Activated naive CD8-positive, alpha-beta T cell treated with anti-CD3 and anti-CD28 coated beads for 36 hours (primary cell): ENCODE data around the gene RPP25. TPM values are rescaled to one million over a fixed set of nuclear protein-coding genes. Genes with fewer than 3 reads are reported as not detected.

Experiments used
- DNase-seq: peaks from one replicate; pipeline ENCODE4 v3.0.0; 2021
- H3K27ac Mint-ChIP-seq: one replicate; pipeline ENCODE4 v1.8.0; 2022; ENCODE audit warnings: mild to moderate bottlenecking, moderate library complexity, mixed read lengths
- H3K27me3 Mint-ChIP-seq: one replicate; pipeline ENCODE4 v1.8.0; 2022; ENCODE audit warnings: mild to moderate bottlenecking, mixed read lengths
- H3K36me3 Mint-ChIP-seq: one replicate; pipeline ENCODE4 v1.8.0; 2021; ENCODE audit warnings: mild to moderate bottlenecking, mixed read lengths
- H3K4me1 Mint-ChIP-seq: one replicate; pipeline ENCODE4 v1.8.0; 2021; ENCODE audit warnings: mixed read lengths
- H3K4me3 Mint-ChIP-seq: one replicate; pipeline ENCODE4 v1.8.0; 2022; ENCODE audit warnings: mild to moderate bottlenecking, moderate library complexity, mixed read lengths
- H3K9me3 Mint-ChIP-seq: one replicate; pipeline ENCODE4 v1.8.0; 2022; ENCODE audit warnings: mixed read lengths
- total RNA-seq, 2 experiments: library from RNA; stranded (reverse); gene quantifications; one replicate each; pipeline ENCODE4 v1.2.3, GENCODE V29; 2021

The RPP25 gene
- total RNA-seq, 2 experiments from 2014 or later, result 9.4 to 10.0 TPM

GRCh38 chr15:74978503-74978902 is 21.9 kb upstream of the RPP25 start:
- peaks cover 13% of the 10 kb centered on the region for H3K4me1 Mint-ChIP-seq
- H3K27ac Mint-ChIP-seq, result no peak overlapping the region
- H3K4me3 Mint-ChIP-seq, result no peak overlapping the region
- H3K9me3 Mint-ChIP-seq, result no peaks in the 10 kb centered on the region
- peak; percentile 31 for DNase-seq
- H3K36me3 Mint-ChIP-seq, result no peaks in the 10 kb centered on the region
- H3K27me3 Mint-ChIP-seq, result peaks cover 20% of the 10 kb centered on the region

GRCh38 chr15:74978077-74978476 is 21.5 kb upstream of the RPP25 start:
- H3K27me3 Mint-ChIP-seq, result peaks cover 21% of the 10 kb centered on the region
- H3K9me3 Mint-ChIP-seq, result no peaks in the 10 kb centered on the region
- no peak for DNase-seq
- no peaks in the 10 kb centered on the region for H3K36me3 Mint-ChIP-seq
- H3K4me3 Mint-ChIP-seq, result no peak overlapping the region
- no peak overlapping the region for H3K27ac Mint-ChIP-seq
- H3K4me1 Mint-ChIP-seq, result peaks cover 10% of the 10 kb centered on the region

GRCh38 chr15:74977599-74977998 is 21.0 kb upstream of the RPP25 start:
- H3K9me3 Mint-ChIP-seq, result no peaks in the 10 kb centered on the region
- no peaks in the 10 kb centered on the region for H3K36me3 Mint-ChIP-seq

GRCh38 chr15:74976159-74976558 is 19.6 kb upstream of the RPP25 start:
- Mint-ChIP-seq H3K36me3 (no peaks in the 10 kb centered on the region), H3K27me3 (peaks cover 22% of the 10 kb centered on the region), H3K27ac (no peak overlapping the region), H3K4me3 (no peak overlapping the region), H3K9me3 (no peaks in the 10 kb centered on the region), H3K4me1 (peaks cover 10% of the 10 kb centered on the region)
- no peak for DNase-seq

More at GRCh38 chr15:74977599-74977998, 21.0 kb upstream of the RPP25 start:
- Mint-ChIP-seq H3K4me3 (no peak overlapping the region), H3K27ac (no peak overlapping the region), H3K27me3 (peaks cover 25% of the 10 kb centered on the region), H3K4me1 (peaks cover 10% of the 10 kb centered on the region)
- no peak for DNase-seq

- H3K27ac Mint-ChIP-seq, result no peak overlapping the region
- no peak for DNase-seq
- H3K36me3 Mint-ChIP-seq, result no peaks in the 10 kb centered on the region
- H3K9me3 Mint-ChIP-seq, result no peaks in the 10 kb centered on the region
- peaks cover 5% of the 10 kb centered on the region for H3K27me3 Mint-ChIP-seq
- H3K4me3 Mint-ChIP-seq, result no peak overlapping the region
- H3K4me1 Mint-ChIP-seq, result no peaks in the 10 kb centered on the region
These were observed 11.1 kb upstream of the RPP25 start for GRCh38 chr15:74967670-74968069.

- no peaks in the 10 kb centered on the region for H3K9me3 Mint-ChIP-seq
- no peak overlapping the region for H3K4me3 Mint-ChIP-seq
- H3K4me1 Mint-ChIP-seq, result peaks cover 15% of the 10 kb centered on the region
- DNase-seq, result no peak
- H3K27ac Mint-ChIP-seq, result no peak overlapping the region
- H3K27me3 Mint-ChIP-seq, result peaks cover 24% of the 10 kb centered on the region
- H3K36me3 Mint-ChIP-seq, result no peaks in the 10 kb centered on the region
These were observed 8.2 kb upstream of the RPP25 start for GRCh38 chr15:74964794-74965193.

- H3K4me3 Mint-ChIP-seq, result no peak overlapping the region
- no peaks in the 10 kb centered on the region for H3K36me3 Mint-ChIP-seq
- H3K27ac Mint-ChIP-seq, result no peak overlapping the region
- H3K9me3 Mint-ChIP-seq, result no peaks in the 10 kb centered on the region
- no peak for DNase-seq
- H3K4me1 Mint-ChIP-seq, result peaks cover 27% of the 10 kb centered on the region
- peaks cover 40% of the 10 kb centered on the region for H3K27me3 Mint-ChIP-seq
These were observed 6.6 kb upstream of the RPP25 start for GRCh38 chr15:74963213-74963612.

- H3K4me3 Mint-ChIP-seq, result no peak overlapping the region
- no peaks in the 10 kb centered on the region for H3K36me3 Mint-ChIP-seq
- no peak overlapping the region for H3K27ac Mint-ChIP-seq
- H3K4me1 Mint-ChIP-seq, result peaks cover 31% of the 10 kb centered on the region
- peaks cover 45% of the 10 kb centered on the region for H3K27me3 Mint-ChIP-seq
- H3K9me3 Mint-ChIP-seq, result no peaks in the 10 kb centered on the region
- DNase-seq, result no peak
These were observed 6.1 kb upstream of the RPP25 start for GRCh38 chr15:74962671-74963070.

- no peaks in the 10 kb centered on the region for H3K9me3 Mint-ChIP-seq
- no peaks in the 10 kb centered on the region for H3K36me3 Mint-ChIP-seq
- H3K27ac Mint-ChIP-seq, result no peak overlapping the region
- peaks cover 50% of the 10 kb centered on the region for H3K27me3 Mint-ChIP-seq
- peaks cover 35% of the 10 kb centered on the region for H3K4me1 Mint-ChIP-seq
- no peak for DNase-seq
- H3K4me3 Mint-ChIP-seq, result no peak overlapping the region
These were observed 5.6 kb upstream of the RPP25 start for GRCh38 chr15:74962219-74962618.

- peak overlapping the region; percentile 75 for H3K27ac Mint-ChIP-seq
- H3K9me3 Mint-ChIP-seq, result no peaks in the 10 kb centered on the region
- H3K27me3 Mint-ChIP-seq, result peaks cover 50% of the 10 kb centered on the region
- peaks cover 35% of the 10 kb centered on the region for H3K4me1 Mint-ChIP-seq
- no peak for DNase-seq
- no peaks in the 10 kb centered on the region for H3K36me3 Mint-ChIP-seq
- H3K4me3 Mint-ChIP-seq, result no peak overlapping the region
These were observed 5.0 kb upstream of the RPP25 start for GRCh38 chr15:74961616-74962015.

- peak; percentile 40 for DNase-seq
- H3K36me3 Mint-ChIP-seq, result no peaks in the 10 kb centered on the region
- peak overlapping the region; percentile 75 for H3K27ac Mint-ChIP-seq
- no peak overlapping the region for H3K4me3 Mint-ChIP-seq
- peaks cover 50% of the 10 kb centered on the region for H3K27me3 Mint-ChIP-seq
- no peaks in the 10 kb centered on the region for H3K9me3 Mint-ChIP-seq
- peaks cover 35% of the 10 kb centered on the region for H3K4me1 Mint-ChIP-seq
These were observed 4.5 kb upstream of the RPP25 start for GRCh38 chr15:74960995-74961588.

- no peak overlapping the region for H3K27ac Mint-ChIP-seq
- peaks cover 53% of the 10 kb centered on the region for H3K27me3 Mint-ChIP-seq
- H3K9me3 Mint-ChIP-seq, result no peaks in the 10 kb centered on the region
- peaks cover 40% of the 10 kb centered on the region for H3K4me1 Mint-ChIP-seq
- peaks cover 4% of the 10 kb centered on the region for H3K36me3 Mint-ChIP-seq
- DNase-seq, result no peak
- no peak overlapping the region for H3K4me3 Mint-ChIP-seq
These were observed 3.7 kb upstream of the RPP25 start for GRCh38 chr15:74960286-74960685.

- H3K4me3 Mint-ChIP-seq, result no peak overlapping the region
- no peak for DNase-seq
- peaks cover 58% of the 10 kb centered on the region for H3K27me3 Mint-ChIP-seq
- no peaks in the 10 kb centered on the region for H3K9me3 Mint-ChIP-seq
- H3K36me3 Mint-ChIP-seq, result peaks cover 4% of the 10 kb centered on the region
- peaks cover 44% of the 10 kb centered on the region for H3K4me1 Mint-ChIP-seq
- no peak overlapping the region for H3K27ac Mint-ChIP-seq
These were observed 3.0 kb upstream of the RPP25 start for GRCh38 chr15:74959586-74959939.

- no peaks in the 10 kb centered on the region for H3K9me3 Mint-ChIP-seq
- H3K27ac Mint-ChIP-seq, result no peak overlapping the region
- H3K4me1 Mint-ChIP-seq, result peaks cover 44% of the 10 kb centered on the region
- peak overlapping the region; percentile 44 for H3K4me3 Mint-ChIP-seq
- peaks cover 4% of the 10 kb centered on the region for H3K36me3 Mint-ChIP-seq
- DNase-seq, result no peak
- H3K27me3 Mint-ChIP-seq, result peaks cover 58% of the 10 kb centered on the region
These were observed 2.5 kb upstream of the RPP25 start for GRCh38 chr15:74958908-74959585.

GRCh38 chr15:74958320-74958907 is 1.8 kb upstream of the RPP25 start:
- peak overlapping the region; percentile 44 for H3K4me3 Mint-ChIP-seq
- H3K27ac Mint-ChIP-seq, result no peak overlapping the region
- H3K4me1 Mint-ChIP-seq, result peaks cover 44% of the 10 kb centered on the region
- peaks cover 4% of the 10 kb centered on the region for H3K36me3 Mint-ChIP-seq
- DNase-seq, result no peak
- peaks cover 58% of the 10 kb centered on the region for H3K27me3 Mint-ChIP-seq
- H3K9me3 Mint-ChIP-seq, result no peaks in the 10 kb centered on the region
